HCT116 (cell line): Measurements from ENCODE around the gene NEURL2.

ENCODE experiments used
- JUND ChIP-seq: IDR thresholded peaks from 2 replicates; pipeline ENCODE4 v1.6.1; 2012
- TF ChIP-seq, protein P1 (sequence below), 3 experiments: fragments of 200-600 bp in 1 of 3; sonication (generic) in 1 of 3; IDR thresholded peaks in 2 of 3; conservative IDR thresholded peaks in 1 of 3; 2 replicates each; pipeline ENCODE4 v1.5.1; 2012 to 2017; ENCODE audit warnings: low read depth in 2 of 3, low read length in 2 of 3, antibody characterized with exemption in 1 of 3, borderline replicate concordance in 1 of 3, control low read depth in 1 of 3, mild to moderate bottlenecking in 1 of 3, mixed read lengths in 1 of 3, mixed run types in 1 of 3, moderate library complexity in 1 of 3; ENCODE audit not compliant: insufficient read depth in 1 of 3

DNA sequence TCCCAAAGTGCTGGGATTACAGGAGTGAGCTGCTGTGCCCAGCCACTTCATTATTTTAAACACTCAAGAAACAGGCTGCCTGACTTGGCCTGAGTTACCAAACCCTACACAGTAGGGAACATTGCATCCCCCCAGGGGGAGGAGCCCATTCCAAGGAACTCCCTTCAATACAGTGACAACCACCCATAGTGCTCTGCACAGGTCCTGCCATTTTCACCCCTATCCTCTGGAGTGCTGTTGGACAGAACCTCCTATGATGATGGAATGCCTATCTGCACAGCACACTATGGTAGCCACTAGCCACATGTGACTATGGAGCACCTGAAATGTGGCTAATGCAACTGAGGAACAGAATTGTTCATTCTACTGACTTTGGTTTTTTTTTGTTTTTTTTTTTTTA lies 45.6 kb downstream of the NEURL2 start:
- TF ChIP-seq, protein P1, sequence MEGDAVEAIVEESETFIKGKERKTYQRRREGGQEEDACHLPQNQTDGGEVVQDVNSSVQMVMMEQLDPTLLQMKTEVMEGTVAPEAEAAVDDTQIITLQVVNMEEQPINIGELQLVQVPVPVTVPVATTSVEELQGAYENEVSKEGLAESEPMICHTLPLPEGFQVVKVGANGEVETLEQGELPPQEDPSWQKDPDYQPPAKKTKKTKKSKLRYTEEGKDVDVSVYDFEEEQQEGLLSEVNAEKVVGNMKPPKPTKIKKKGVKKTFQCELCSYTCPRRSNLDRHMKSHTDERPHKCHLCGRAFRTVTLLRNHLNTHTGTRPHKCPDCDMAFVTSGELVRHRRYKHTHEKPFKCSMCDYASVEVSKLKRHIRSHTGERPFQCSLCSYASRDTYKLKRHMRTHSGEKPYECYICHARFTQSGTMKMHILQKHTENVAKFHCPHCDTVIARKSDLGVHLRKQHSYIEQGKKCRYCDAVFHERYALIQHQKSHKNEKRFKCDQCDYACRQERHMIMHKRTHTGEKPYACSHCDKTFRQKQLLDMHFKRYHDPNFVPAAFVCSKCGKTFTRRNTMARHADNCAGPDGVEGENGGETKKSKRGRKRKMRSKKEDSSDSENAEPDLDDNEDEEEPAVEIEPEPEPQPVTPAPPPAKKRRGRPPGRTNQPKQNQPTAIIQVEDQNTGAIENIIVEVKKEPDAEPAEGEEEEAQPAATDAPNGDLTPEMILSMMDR (IDR thresholded peaks at IDR 0.05 in 2 of 3, conservative IDR thresholded peaks at IDR 0.05 in 1 of 3; ENCODE audit: borderline replicate concordance in 1 of 3, insufficient read depth in 1 of 3, low read depth in 2 of 3, low read length in 2 of 3) = no peak
- no peak for TF ChIP-seq JUND
